ENCODE results near the gene DDX1. TPM values are rescaled to one million over a fixed set of nuclear protein-coding genes. Genes with fewer than 3 reads are reported as not detected.

DDX1 gene
- polyA plus RNA-seq, 1 donor (not counting 4 experiments of a cell fraction or from before 2014, with no cell fraction given) = 140 TPM

DNA sequence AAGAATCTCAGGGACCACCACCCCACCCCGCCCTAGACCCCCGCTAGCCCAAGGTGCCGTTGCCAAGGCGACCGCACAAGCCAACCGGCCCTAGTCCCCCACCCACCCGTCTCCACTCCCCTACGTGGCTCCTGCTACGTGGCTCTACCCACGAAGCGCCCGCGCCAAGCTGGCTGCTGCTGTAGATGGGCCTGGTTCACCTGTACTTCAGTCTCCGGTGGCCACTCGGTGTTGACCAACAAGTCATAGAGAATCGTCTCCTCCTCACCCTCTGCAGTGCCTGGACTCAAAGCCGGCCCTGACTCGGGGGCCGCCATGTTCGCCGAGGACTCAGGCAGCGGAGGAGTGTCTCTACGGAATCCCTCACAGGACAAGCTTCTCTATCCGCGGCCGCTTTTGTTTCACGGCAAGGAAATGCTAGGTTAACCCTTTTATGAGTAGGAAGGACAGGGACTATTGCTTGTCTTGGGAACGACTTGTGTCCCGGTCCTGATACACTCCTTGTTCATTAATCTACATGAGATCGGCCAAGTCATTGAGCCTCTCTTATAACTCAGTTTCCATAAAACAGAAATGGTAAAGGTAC lies 30.6 kb upstream of the DDX1 start, which contains the start of gene NBAS:
TSS of gene NBAS (minus strand) at position 347 of the 586 bp plus-strand sequence. CDS start at position 317, 30 bp downstream.
- Histone ChIP-seq H3K27me3 (ENCODE audit: control insufficient read depth, extremely low read depth, insufficient read depth, low read length) (no peaks in the 10 kb centered on the region), H3K36me3 (ENCODE audit: control insufficient read depth in 2 of 2, extremely low read depth in 1 of 2, insufficient read depth in 2 of 2, low read length in 2 of 2) (no peaks in the 10 kb centered on the region), H3K79me2 (ENCODE audit: control insufficient read depth, insufficient read depth, low read length) (peaks cover 37% of the 10 kb centered on the region), H3K9me3 (ENCODE audit: control insufficient read depth, low read depth, low read length) (no peaks in the 10 kb centered on the region), H3K9ac (ENCODE audit: control insufficient read depth, extremely low read depth, insufficient read depth, low read length) (peak within 1 kb of the TSS; percentile 87), H3K4me3 (ENCODE audit: control insufficient read depth in 2 of 3, extremely low read depth in 1 of 3, insufficient read depth in 2 of 3, low read depth in 1 of 3, low read length in 3 of 3) (peak within 1 kb of the TSS; percentile 92 to 94 (median 94)), H2AFZ (ENCODE audit: control insufficient read depth, low read length) (peak within 1 kb of the TSS; percentile 99), H3K4me1 (ENCODE audit: control insufficient read depth, extremely low read depth, insufficient read depth, low read length) (peaks cover 20% of the 10 kb centered on the region), H3K27ac (ENCODE audit: control insufficient read depth, insufficient read depth, low read length) (peak within 1 kb of the TSS; percentile 83), H3K4me2 (ENCODE audit: control insufficient read depth, extremely low read depth, insufficient read depth, low read depth, low read length) (peak within 1 kb of the TSS; percentile 100), H4K20me1 (ENCODE audit: control insufficient read depth, extremely low read depth, insufficient read depth, low read length) (no peaks in the 10 kb centered on the region), H3K9me1 (ENCODE audit: control insufficient read depth, extremely low read depth, insufficient read depth, low read length) (no peaks in the 10 kb centered on the region)
- no peak for DNase-seq (ENCODE audit: low read depth, low spot score)
- TF ChIP-seq CTCF (optimal IDR thresholded peaks at IDR 0.05 in 1 of 3, IDR thresholded peaks at IDR 0.05 in 1 of 3, conservative IDR thresholded peaks at IDR 0.05 in 1 of 3; ENCODE audit: extremely low read depth in 1 of 3, insufficient read depth in 2 of 3, low read length in 3 of 3) = no peak
- no peak for TF ChIP-seq EZH2 (IDR thresholded peaks at IDR 0.05; ENCODE audit: low read length)
- dilution Hi-C loops (cut with MboI; ENCODE audit: extremely low pct_ligation_motif_present, low sequenced_read_pairs) = no loop called here
- peak; percentile 60 for FAIRE-seq

- FAIRE-seq = no peak
- DNase-seq (ENCODE audit: low read depth, low spot score) = no peak
- Histone ChIP-seq H3K36me3 (ENCODE audit: control insufficient read depth in 2 of 2, extremely low read depth in 1 of 2, insufficient read depth in 2 of 2, low read length in 2 of 2) (no peaks in the 10 kb centered on the region), H3K79me2 (ENCODE audit: control insufficient read depth, insufficient read depth, low read length) (peaks cover 37% of the 10 kb centered on the region), H3K9me1 (ENCODE audit: control insufficient read depth, extremely low read depth, insufficient read depth, low read length) (no peaks in the 10 kb centered on the region), H4K20me1 (ENCODE audit: control insufficient read depth, extremely low read depth, insufficient read depth, low read length) (no peaks in the 10 kb centered on the region), H3K4me2 (ENCODE audit: control insufficient read depth, extremely low read depth, insufficient read depth, low read depth, low read length) (peak overlapping the region; percentile 100), H3K27me3 (ENCODE audit: control insufficient read depth, extremely low read depth, insufficient read depth, low read length) (no peaks in the 10 kb centered on the region), H3K9me3 (ENCODE audit: control insufficient read depth, low read depth, low read length) (no peaks in the 10 kb centered on the region), H3K4me3 (ENCODE audit: control insufficient read depth in 2 of 3, extremely low read depth in 1 of 3, insufficient read depth in 2 of 3, low read depth in 1 of 3, low read length in 3 of 3) (peak overlapping the region; percentile 92 to 94 (median 94)), H3K9ac (ENCODE audit: control insufficient read depth, extremely low read depth, insufficient read depth, low read length) (peak overlapping the region; percentile 87), H2AFZ (ENCODE audit: control insufficient read depth, low read length) (peak overlapping the region; percentile 99), H3K4me1 (ENCODE audit: control insufficient read depth, extremely low read depth, insufficient read depth, low read length) (peaks cover 20% of the 10 kb centered on the region), H3K27ac (ENCODE audit: control insufficient read depth, insufficient read depth, low read length) (peak overlapping the region; percentile 83)
- dilution Hi-C loops (cut with MboI; ENCODE audit: extremely low pct_ligation_motif_present, low sequenced_read_pairs) = no loop called here
- TF ChIP-seq CTCF (optimal IDR thresholded peaks at IDR 0.05 in 1 of 3, IDR thresholded peaks at IDR 0.05 in 1 of 3, conservative IDR thresholded peaks at IDR 0.05 in 1 of 3; ENCODE audit: extremely low read depth in 1 of 3, insufficient read depth in 2 of 3, low read length in 3 of 3) (no peak), EZH2 (IDR thresholded peaks at IDR 0.05; ENCODE audit: low read length) (no peak)
These were observed 29.9 kb upstream of the DDX1 start for GRCh38 chr2:15561574-15562344.

Data from keratinocyte (primary cell).